ENCODE data around the gene CEP112.

DNA sequence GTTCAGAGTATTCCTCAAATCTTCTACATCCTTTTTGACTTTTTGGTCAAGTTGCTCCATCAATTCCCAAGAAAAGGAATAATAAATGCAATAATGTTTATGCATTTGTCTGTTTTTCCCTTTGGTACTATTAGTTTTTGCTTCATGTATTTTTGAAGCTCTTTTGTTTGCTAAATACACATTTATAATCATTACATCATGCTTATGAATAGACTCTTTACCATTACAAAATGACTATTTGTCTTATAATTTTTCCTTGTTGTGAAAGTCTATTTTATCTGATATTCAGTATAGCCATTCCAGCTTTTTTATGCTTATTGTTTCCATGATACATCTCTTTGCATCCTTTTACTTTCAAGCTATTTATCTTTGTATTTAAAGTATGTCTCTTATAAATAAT, 41.2 kb downstream of the CEP112 start:
- TF ChIP-seq CTCF (IDR thresholded peaks at IDR 0.05) (no peak), POLR2A (IDR thresholded peaks at IDR 0.05) (no peak)
